ENCODE data around the gene AJM1.

DNA sequence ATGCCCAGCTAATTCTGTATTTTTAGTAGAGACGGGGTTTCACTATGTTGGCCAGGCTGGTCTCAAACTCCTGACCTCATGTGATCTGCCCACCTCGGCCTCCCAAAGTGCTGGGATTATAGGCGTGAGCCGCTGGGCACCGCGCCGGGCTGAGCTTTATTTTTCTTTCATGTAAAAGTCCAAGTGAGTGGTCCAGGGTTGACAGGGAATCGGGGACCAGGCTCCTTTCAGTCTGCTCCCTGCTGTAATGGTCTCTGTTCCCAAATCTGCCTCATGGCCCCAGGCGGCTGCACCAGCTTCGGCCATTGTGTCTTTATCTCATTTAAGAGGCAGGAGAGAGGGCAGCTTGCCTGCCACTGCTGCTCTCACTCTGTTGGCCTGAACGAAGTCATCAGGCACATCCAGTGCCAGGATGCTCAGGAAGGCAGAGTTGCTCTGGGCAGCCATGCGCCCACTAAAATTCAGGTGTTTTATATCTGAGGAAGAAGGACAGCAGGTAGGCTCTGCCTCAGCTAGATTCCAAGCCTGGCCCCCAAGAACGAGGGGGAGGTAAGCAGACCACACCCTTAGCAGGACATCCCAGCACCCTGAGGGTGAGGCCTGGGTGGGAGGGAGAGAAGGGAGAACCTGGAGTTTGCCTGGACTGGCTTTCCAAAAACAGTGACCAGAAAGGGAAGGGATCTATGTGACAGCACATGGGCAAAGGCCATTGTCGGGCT, 47.8 kb upstream of the AJM1 start:
- TF ChIP-seq, protein P1, sequence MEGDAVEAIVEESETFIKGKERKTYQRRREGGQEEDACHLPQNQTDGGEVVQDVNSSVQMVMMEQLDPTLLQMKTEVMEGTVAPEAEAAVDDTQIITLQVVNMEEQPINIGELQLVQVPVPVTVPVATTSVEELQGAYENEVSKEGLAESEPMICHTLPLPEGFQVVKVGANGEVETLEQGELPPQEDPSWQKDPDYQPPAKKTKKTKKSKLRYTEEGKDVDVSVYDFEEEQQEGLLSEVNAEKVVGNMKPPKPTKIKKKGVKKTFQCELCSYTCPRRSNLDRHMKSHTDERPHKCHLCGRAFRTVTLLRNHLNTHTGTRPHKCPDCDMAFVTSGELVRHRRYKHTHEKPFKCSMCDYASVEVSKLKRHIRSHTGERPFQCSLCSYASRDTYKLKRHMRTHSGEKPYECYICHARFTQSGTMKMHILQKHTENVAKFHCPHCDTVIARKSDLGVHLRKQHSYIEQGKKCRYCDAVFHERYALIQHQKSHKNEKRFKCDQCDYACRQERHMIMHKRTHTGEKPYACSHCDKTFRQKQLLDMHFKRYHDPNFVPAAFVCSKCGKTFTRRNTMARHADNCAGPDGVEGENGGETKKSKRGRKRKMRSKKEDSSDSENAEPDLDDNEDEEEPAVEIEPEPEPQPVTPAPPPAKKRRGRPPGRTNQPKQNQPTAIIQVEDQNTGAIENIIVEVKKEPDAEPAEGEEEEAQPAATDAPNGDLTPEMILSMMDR (IDR thresholded peaks at IDR 0.05): no peak
- TF ChIP-seq POLR2A (IDR thresholded peaks at IDR 0.05) (no peak), POLR2AphosphoS5 (IDR thresholded peaks at IDR 0.05) (no peak)

Measured in prostate gland (tissue), 2 donors.